ENCODE data around the gene PKMYT1.

DNA sequence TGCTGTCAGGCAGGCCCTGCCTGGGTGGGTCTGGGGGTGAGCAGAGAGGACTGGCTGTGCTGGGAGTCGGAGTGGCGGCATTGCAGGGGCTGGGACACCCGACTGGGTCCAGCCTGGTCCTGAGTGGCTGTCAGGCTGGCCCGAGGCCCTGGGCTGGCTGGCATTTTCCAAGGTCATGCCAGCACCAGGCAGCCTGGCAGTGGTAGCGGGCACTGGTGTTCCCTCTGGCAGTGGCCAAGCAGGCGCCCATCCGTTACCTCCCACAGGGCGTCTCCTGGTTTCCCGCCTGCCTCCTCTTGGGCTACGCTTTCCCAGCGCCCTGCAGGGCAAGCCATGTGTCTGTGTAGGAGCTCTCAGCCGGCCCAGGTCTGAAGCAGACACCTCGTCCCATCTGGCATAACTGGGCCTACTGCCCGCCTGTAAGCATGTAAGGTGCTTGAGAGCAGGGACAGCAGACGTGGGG lies 5.7 kb upstream of the PKMYT1 start:
- TF ChIP-seq POLR2AphosphoS5 (IDR thresholded peaks at IDR 0.05; ENCODE audit: low read depth, low read length) (no peak), POLR2A (IDR thresholded peaks at IDR 0.05; ENCODE audit: low read depth, low read length) (no peak), TAF1 (IDR thresholded peaks at IDR 0.05; ENCODE audit: low read depth, low read length) (no peak)

All from GM12891 (cell line).